HG03066 (cell line): Measurements from ENCODE around the gene ADGRG3.
"Not testable (repeated sequence)": the region's sequence is repeated elsewhere in the genome, so short reads cannot be mapped to it uniquely, and the experiment has no call there.

Experiments
- ATAC-seq: cut with Tn5 transposase; IDR thresholded peaks from one replicate; pipeline ENCODE4 v1.9.1; 2021; ENCODE audit warnings: low read depth; ENCODE audit not compliant: unreplicated experiment

ADGRG3 gene

DNA sequence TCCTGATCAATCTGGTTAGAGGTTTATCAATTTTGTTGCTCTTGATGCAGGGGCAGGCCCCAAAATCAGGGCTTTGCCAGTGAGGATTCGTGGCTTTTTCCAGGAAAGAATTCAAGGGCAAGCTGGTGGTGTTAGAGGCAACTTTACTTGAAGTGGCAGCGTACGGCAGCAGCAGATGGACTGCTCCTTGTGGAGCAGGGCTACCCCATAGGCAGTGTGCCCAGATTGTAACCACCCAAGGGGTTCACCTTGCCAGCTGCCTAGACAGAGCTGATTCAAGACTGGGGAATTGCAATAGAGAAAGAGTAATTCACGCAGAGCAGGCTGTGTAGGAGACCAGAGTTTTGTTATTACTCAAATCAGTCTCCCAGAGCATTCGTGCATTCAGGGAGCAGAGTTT, 43.2 kb downstream of the ADGRG3 start:
- ATAC-seq: no peak

DNA sequence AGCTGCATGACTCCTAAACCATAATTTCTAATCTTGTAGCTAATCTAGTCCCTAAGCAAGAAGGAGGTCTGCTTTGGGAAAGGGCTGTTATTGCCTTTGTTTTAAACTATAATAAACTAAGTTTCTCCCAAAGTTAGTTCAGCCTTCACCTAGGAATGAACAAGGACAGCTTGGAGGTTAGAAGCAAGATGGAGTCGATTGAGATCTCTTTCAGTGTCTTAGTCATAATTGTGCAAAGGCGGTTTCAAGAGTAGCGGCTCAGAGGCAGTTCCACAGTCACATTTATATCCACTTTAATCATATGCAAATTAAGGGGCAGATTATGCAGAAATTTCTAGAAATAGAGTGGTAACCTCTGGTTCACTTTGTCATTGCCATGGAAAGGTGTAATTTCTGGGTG, 43.9 kb downstream of the ADGRG3 start:
- no peak for ATAC-seq

DNA sequence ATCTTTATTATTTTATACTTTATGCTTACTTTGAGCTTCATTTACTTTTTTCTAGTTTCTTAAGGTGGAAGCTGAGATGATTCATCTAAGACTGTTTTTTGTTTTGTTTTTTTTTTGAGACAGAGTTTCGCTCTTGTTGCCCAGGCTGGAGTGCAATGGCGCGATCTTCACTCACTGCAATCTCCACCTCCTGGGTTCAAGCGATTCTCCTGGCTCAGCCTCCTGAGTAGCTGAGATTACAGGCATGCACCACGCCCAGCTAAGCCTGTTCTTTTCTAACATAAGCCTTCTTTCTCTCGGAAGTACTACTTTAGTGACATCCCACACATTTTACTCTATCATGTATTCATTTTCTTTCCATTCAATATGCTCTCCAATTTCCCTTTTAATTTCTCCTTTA, 44.5 kb downstream of the ADGRG3 start:
- not testable (repeated sequence) for ATAC-seq

DNA sequence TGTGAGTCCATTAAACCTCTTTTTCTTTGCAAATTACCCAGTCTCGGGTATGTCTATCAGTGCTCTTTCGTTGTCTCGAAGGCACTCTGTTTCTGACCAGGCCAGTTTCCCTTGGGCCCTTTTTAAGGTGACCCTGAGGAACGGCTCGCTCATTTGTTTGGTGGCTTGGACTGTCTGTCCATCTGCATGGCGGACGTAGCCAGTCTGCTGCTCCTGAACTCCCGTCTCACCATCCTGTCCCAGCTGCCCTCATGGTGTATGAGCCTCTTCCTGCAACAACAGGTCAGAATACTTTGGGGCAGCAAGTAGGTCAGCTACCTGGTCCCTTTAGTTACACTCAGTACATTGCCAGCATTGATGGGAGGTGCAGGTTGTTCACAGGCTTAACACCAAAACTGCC, 45.5 kb downstream of the ADGRG3 start:
- no peak for ATAC-seq

DNA sequence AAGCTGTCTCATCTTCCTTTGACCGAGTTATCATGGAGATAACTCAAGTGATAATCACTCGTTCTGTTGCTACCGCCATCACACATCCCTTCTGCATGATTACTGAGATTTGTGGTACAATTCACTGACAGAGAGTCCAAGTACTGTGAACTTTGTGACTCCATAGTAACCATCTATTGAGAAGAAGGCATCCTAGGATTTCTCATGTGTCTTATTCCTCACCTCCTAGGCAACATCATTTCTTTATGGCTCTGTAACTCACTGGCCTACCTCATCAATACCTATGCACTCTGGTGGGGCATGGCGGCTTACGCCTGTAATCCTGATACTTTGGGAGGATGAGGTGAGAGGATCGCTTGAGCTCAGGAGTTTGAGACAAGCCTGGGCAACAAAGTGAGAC, 45.9 kb downstream of the ADGRG3 start:
- no peak for ATAC-seq

DNA sequence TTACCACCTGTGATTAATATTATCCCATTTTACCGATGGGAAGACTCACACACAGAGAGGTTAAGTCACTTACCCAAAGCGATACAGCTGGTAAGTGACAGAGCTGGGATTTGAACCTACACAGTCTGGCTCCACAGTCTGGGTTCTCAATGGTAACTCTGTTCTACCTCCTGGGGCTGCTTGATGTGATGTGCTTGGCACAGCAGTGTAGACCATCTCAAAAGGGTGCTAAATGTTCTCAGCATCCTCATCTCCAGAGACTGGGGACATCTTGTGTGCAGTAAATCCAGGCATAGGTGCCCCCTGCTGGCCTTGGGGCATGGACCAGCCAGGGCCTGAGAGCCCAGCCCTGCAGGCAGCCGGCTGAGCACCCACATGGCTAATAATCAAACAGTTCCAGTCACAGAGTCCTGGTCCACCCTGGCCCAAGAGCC, 52.1 kb downstream of the ADGRG3 start:
- no peak for ATAC-seq

DNA sequence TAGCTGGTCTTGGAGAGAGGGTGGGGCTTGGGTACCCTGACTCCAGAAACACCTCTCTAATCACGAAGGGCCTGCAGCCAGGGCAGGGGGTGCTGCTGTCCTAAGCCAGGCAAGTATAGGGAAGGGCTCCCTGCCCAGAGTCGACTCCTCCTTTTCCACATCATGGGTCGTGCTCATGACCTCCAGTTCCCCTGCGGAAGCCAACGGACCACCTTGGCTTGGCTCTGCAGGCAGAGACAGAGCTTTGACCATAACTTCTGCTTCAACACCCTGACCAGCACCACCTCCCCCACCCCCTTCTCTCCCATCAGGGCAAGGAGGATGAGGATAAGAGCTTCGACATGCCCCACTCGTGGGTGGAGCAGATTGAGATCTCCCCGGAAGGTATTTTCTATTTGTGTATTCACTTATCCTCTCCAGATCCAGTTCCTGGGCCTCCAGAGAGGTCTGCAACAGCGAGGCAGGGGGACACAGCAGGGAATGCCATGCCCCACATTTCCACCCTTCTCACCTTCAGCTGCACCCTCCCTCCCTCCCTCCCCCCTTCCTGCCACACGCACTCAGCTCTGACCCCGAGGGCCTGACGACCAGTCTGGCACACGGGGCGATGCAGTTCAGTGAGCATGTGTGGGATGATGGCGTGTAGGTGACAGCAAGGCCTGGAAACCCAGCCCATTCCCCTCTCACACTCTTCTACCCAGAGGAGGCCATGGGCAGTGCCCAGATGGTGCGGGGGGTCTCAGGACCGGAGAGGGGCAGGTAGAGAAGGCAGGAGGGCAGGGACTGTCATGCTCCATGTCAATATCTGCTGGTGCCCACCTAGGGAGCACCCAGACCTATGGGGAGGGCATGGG, 53.5 kb downstream of the ADGRG3 start:
- ATAC-seq: no peak

DNA sequence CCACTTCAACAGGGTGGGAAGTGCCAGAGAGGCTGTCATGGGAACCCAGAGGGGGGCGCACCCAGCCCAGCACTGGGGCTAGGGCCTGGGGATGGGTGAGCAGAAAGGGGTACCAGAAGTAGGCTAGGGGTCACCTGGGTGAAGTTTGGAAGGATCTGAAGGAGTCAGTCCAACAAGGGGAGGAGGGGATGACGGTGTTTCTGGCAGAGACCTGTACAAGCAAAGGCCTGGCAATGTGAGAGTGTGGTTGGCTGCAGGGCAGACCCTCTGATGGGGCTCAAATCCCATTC, 54.0 kb downstream of the ADGRG3 start:
- ATAC-seq: no peak

DNA sequence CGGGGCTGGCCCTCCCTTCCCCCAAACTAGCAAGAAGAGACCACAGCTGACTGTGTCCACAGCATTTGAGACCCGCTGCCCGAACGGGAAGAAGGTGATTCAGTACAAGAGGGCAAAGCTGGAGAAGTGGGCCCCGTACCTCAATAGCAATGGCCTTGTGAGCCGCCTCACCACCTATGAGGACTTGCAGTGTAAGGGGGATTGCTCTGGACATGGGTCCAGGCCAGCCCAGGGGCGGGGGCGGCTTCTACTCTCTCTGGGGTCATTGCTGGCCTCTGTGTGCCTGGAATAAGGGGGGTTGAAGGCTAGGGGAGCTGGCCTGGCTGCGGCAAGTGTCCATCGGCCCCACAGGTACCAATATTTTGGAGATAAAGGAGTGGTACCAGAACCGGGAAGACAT, 54.5 kb downstream of the ADGRG3 start:
- no peak for ATAC-seq

DNA sequence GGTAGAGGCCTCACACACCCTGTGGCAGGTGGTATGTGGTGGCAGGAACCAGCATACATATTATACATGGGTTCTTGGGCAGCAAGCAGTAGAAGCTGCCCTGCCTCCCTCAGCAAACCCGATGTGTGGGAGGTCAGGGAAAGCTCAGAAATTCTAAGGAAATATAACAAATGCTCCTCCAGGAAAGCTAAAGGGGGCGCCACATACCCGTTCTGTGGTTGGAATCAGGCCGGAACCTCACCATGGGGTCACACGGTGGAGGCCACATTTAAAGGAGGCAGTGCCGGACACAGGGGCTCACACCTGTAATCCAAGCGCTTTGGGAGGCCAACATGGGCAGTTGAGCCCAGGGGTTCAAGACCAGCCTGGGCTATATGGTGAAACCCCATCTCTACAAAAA, 55.1 kb downstream of the ADGRG3 start:
- ATAC-seq: no peak

DNA sequence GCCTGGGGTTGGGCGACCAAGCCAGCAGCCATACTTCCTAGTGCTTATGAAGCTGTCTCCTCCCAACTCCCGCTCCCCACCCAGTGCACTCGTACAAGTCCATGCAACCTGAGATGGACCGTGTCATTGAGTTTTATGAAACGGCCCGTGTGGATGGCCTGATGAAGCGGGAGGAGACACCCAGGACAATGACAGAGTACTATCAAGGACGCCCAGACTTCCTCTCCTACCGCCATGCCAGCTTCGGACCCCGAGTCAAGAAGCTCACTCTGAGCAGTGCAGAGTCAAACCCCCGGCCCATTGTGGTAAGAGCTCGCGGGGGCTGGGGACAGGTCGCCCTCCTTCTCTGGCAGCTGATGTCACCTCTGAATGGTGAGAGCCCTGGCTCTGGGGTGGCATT, 56.4 kb downstream of the ADGRG3 start:
- no peak for ATAC-seq

DNA sequence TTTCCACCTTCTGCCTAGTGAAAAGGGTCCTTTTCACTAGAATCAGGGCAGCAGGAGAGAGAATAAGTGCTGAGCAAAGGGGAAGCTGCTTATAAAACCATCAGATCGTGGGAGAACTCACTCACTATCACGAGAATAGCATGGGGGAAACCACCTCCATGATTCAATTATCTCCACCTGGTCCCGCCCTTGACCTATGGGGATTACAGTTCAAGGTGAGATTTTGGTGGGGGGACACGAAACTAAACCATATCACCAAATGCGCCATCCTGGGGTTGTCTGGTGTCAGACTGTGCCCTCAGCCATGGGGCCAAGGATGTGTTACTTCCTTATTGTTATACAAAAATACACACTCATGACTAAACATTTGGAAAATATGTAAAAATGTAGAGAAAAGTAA, 57.0 kb downstream of the ADGRG3 start:
- ATAC-seq: no peak

DNA sequence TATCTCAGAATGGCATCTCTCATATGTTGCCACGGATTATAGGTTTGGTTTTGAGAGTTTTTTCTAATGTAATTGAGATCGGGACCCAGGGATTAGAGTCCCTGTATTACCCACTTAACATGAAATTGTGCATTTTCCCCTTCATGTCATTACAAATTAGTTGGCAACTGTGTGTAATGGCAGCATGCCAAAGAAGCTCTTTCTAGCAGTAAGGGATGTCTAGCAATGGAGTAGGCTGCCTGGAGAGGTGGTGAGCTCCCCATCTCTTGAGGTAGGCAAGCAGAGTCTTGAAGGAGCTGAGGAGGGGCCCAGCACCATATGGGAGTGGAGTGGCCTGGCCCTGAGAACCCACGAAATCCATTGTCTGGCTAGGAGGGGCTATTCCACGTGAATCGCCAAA, 57.4 kb downstream of the ADGRG3 start:
- ATAC-seq: no peak

DNA sequence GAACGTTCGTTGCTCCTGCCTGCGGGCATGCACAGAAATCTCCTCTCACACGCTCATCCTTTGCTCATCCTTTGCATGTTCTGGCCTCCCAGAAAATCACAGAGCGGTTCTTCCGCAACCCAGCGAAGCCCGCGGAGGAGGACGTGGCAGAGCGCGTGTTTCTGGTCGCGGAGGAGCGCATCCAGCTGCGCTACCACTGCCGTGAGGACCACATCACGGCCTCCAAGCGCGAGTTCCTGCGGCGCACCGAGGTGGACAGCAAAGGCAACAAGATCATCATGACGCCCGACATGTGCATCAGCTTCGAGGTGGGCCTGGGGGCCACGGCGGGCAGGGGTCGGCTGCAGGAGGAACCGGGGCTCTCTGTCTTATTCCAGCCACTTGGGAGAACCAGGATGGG, 57.9 kb downstream of the ADGRG3 start:
- ATAC-seq: no peak

DNA sequence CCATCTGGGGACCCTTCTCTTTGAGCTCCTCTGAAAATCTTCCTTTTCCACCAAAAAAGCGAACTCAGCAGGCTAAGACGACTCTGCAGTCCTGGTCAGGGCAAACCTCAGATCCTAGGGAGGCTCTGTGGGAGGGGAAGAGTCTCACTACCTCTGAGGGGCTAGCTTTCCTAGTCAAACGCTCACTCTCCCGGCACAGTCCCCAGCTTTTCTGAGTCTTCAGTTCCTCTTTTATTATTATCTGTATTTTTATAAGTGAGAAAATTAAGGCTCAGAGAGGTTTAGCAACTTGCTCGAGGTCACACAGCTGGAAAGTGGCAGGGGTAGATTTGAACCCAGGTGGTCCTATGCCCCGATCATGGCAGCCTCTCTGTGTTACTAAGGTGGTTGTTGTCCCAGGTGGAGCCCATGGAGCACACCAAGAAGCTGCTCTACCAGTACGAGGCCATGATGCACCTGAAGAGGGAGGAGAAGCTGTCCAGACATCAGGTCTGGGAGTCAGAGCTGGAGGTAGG, 58.4 kb downstream of the ADGRG3 start:
- no peak for ATAC-seq

DNA sequence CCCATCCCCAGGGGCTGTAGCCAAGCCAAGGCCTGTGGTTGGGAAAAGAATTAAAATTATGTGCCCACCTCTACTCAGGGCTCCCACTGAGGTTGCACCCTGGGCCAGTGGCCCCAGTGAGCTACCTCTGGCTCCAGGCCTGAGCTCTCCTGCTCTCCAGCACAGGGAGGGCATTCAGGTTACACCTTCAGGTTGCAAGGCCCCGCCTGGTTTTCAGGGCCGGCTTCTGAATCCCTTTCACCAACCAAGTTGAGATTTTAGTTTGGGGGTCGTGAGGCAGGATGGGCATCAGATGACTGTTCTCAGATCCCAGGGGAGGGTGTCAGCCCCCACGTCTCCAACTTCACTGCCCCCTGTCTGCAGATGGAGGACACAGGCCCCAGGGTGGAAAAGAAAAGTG, 59.5 kb downstream of the ADGRG3 start:
- ATAC-seq: no peak

DNA sequence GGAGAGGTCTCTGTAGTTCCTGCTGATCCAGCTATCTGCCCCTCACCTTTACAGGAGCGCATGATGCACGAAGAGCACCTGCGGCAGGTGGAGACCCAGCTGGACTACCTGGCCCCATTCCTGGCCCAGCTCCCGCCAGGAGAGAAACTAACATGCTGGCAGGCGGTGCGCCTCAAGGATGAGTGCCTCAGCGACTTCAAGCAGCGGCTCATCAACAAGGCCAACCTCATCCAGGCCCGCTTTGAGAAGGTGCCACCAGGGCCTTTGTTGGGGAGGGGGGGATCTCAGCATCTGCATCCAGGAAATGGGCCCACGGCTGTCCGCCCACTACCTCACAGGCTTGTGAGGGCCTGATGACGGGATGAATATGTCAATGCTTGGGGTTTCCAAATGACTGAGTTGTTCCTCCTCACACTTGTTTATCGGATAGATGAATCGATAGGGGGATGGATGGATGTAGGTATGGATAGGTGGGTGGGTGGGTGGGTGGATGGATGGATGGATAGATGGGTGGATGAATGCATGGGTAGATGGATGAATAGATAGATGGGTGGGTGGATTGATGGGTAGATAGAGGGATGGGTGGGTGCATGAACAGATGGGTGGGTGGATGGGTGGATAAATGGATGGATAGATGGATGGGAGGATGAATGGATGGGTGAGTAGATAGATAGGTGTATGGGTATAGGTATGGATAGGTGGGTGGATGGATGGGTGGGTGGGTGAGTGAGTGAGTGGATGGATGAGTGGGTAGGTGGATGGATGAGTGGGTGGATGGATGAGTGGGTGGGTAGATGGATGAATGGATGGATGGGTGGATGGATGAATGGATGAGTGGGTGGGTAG, 60.5 kb downstream of the ADGRG3 start:
- ATAC-seq: no peak

DNA sequence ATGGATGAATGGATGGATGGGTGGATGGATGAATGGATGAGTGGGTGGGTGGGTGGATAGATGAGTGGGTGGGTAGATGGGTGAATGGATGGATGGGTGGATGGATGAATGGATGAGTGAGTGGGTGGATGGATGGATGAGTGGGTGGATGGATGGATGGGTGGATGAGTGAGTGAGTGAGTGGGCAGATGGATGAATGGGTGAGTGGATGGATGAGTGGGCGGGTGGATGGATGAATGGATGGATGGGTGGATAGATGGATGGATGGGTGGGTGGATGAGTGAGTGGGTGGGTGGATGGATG, 61.0 kb downstream of the ADGRG3 start:
- ATAC-seq: no peak

DNA sequence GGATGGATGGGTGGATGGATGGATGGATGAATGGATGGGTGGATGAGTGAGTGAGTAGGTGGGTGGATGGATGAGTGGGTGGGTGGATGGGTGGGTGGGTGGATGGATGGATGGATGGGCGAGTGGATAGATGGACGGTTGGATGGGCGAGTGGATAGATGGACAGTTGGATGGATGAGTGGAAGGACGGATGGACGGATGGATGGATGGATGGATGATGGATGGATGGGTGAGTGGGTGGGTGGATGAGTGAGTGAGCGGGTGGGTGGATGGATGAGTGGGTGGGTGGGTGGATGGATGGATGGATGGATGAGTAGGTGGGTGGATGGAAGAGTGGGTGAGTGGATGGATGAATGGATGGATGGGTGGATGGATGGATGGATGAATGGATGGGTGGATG, 61.7 kb downstream of the ADGRG3 start:
- ATAC-seq: not testable (repeated sequence)

DNA sequence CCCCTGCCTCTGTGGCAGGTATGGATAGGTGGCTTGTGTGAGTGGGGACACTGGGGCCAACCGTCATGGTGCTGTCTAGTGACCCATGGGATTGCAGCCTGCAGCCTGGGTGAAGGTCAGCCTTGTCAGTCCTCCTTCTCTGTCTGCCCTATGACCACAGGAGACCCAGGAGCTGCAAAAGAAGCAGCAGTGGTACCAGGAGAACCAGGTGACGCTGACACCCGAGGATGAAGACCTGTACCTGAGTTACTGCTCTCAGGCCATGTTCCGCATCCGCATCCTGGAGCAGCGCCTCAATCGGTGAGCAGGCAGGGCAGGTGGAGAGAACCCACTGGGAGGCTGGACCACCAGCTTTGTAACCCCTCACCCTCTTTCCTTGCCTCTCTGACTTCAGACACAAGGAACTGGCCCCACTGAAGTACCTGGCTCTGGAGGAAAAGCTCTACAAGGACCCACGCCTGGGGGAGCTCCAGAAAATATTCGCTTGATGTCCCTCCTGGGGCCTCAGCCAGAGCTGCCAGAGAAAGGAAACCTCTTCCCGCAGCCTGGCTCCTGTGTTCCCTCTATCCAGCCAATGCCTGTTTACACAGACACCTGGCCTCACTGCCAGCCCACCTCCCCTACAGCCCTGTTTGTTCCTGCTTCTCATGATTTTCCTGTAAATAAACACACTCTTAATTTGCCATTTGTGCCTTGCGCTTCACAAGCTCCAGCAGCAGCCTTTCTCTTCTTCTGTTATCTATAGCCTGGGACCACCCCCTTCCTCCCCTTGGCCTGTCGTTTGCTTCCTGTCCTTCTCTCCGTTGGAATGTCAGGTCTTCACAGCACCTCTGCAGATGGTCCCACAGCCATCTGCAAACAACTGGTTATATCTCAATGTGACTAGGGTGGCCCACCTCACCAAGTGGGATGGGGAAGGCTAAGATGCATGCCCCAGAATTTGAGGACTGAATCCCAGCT, 62.9 kb downstream of the ADGRG3 start:
- no peak for ATAC-seq

DNA sequence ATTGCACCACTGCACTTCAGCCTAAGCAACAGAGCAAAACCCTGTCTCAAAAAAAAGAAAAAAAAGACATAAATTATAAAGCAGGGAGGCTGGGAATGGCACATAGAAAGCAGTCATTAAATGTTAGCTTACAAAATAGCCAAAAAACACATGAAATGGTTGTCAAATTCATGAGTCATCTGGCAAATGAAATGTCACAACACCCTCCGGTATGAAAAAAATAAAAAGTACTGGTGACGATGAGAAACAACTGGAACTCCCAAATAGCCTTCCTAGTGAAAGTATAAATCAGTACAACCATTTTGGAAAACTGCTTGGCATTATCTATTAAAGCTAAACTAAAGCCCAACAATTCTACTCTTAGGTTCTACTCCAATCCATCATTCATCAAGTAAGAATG, 63.9 kb downstream of the ADGRG3 start:
- ATAC-seq: no peak
